AG04449 (cell line): ENCODE measurements around the gene DOCK4.

ENCODE experiments used
- CTCF ChIA-PET: fragments of 350-600 bp; formaldehyde crosslinking; extraction: SDS; loops from one replicate; lab custom pipeline; 2021; ENCODE audit warnings: antibody characterized with exemption; lab: Yijun Ruan, JAX
- POLR2A ChIA-PET: fragments of 400-600, 350-600 bp; formaldehyde crosslinking; extraction: SDS; loops from one replicate; lab custom pipeline; 2020; ENCODE audit warnings: antibody characterized with exemption, inconsistent platforms; lab: Yijun Ruan, JAX
- DNase-seq: peaks from one replicate; pipeline ENCODE4 v3.0.0-alpha.2; 2010; ENCODE audit warnings: low read depth, low spot score
- H3K4me3 ChIP-seq: 2 replicates; pipeline ENCODE4 v1.5.1; 2011; ENCODE audit warnings: low read depth, mild to moderate bottlenecking, control low read depth, low read length
- TF ChIP-seq, protein P1 (sequence below): IDR thresholded peaks from one replicate; pipeline ENCODE4 v1.5.1; 2011; ENCODE audit warnings: mild to moderate bottlenecking, moderate library complexity, low read length, control low read depth, inconsistent platforms; ENCODE audit not compliant: insufficient read depth; ENCODE audit errors: missing control alignments

Gene DOCK4

GRCh38 chr7:112204499-112205342 lies 1.5 kb downstream of the DOCK4 start:
- POLR2A ChIA-PET: interaction anchor here (0.7 to 3.6 kb wide), 2 partner anchors 61 to 246 kb away, joined by 5 to 26 read pairs; partner anchors contain the start of gene IFRD1

GRCh38 chr7:112203365-112203739 lies 2.8 kb downstream of the DOCK4 start:
- H3K4me3 ChIP-seq: no peak overlapping the region
- ChIA-PET POLR2A (no interaction called here), CTCF (interaction anchor here (0.7 to 1.3 kb wide), 4 partner anchors 11 to 348 kb away, joined by 3 read pairs; no protein-coding TSS in a partner anchor)
- no peak for DNase-seq
- TF ChIP-seq, protein P1, sequence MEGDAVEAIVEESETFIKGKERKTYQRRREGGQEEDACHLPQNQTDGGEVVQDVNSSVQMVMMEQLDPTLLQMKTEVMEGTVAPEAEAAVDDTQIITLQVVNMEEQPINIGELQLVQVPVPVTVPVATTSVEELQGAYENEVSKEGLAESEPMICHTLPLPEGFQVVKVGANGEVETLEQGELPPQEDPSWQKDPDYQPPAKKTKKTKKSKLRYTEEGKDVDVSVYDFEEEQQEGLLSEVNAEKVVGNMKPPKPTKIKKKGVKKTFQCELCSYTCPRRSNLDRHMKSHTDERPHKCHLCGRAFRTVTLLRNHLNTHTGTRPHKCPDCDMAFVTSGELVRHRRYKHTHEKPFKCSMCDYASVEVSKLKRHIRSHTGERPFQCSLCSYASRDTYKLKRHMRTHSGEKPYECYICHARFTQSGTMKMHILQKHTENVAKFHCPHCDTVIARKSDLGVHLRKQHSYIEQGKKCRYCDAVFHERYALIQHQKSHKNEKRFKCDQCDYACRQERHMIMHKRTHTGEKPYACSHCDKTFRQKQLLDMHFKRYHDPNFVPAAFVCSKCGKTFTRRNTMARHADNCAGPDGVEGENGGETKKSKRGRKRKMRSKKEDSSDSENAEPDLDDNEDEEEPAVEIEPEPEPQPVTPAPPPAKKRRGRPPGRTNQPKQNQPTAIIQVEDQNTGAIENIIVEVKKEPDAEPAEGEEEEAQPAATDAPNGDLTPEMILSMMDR: no peak

More at GRCh38 chr7:112204499-112205342, 1.5 kb downstream of the DOCK4 start:
- H3K4me3 ChIP-seq: peak overlapping the region; percentile 95
- TF ChIP-seq, protein P1: no peak
- DNase-seq: no peak
- CTCF ChIA-PET: interaction anchor here (0.7 to 1.6 kb wide), 4 partner anchors 10 to 463 kb away, joined by 3 to 5 read pairs (median 4); no protein-coding TSS in a partner anchor

DNA sequence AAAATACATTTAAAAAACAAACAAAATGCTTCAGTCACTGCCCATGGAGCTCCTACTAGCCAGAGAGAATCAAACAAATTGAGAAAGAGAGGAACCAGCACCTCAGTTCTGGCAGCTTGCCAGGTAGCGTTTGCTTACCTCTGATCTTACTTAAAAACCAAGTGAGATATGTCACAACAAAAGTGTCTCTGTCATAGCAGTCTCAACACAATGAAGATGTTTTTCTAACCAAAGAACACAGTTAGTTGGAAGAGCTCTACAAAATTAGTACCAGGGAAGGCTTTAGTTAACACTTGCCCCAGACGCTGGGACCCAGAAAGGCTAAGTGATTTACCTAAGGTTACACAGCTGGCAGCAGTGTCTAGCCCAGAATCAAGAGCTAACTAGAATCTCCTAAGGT lies 3.4 kb downstream of the DOCK4 start:
- no peak for DNase-seq
- H3K4me3 ChIP-seq: no peak overlapping the region
- POLR2A ChIA-PET: no interaction called here
- CTCF ChIA-PET: interaction anchor here (0.6 to 1.3 kb wide), 3 partner anchors 11 to 440 kb away, joined by 3 to 4 read pairs (median 3); no protein-coding TSS in a partner anchor
- TF ChIP-seq, protein P1: no peak

DNA sequence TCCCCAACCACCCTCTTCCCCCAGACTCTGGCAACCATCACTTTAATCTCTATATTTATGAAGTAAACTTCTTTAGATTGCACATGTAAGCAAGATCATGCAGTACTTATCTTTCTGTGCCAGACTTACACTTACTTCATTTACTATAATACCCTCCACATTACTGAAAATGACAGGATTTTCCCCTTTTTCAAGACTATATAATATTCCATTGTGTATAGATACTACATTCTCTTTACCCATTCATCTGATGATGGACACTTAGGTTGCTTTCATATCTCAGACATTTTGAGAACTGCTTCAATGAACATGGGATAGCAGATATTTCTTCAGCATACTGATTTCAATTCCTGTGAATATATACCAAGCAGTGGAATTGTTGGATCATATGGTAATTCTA lies 4.4 kb downstream of the DOCK4 start:
- ChIA-PET POLR2A (no interaction called here), CTCF (interaction anchor here (1.0 kb wide), 1 partner anchor 460 kb away, joined by 3 read pairs; no protein-coding TSS in a partner anchor)
- TF ChIP-seq, protein P1: no peak
- no peak overlapping the region for H3K4me3 ChIP-seq
- DNase-seq: no peak

DNA sequence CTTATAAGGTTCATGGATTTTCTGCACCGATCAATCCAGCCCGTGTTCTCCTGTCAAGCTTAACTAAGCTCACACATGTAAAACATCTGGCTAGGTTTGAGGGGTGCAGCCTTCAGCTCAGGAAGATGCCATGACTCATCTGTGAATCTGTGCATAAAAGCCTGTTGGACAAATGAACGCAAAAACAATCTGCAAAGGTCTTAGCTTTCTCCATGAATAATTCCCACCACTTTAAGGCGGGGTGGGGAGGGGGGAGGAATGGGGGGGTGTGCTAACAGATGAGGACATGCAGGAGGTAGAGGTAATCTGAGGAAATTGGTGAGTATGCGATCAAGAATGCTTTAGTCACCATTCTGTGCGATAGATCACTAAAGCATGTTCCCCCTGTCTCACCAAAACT lies 4.8 kb downstream of the DOCK4 start:
- DNase-seq: no peak
- no peak overlapping the region for H3K4me3 ChIP-seq
- ChIA-PET CTCF (interaction anchor here (0.9 to 1.0 kb wide), 2 partner anchors 346 to 460 kb away, joined by 3 read pairs; no protein-coding TSS in a partner anchor), POLR2A (no interaction called here)
- TF ChIP-seq, protein P1: no peak

DNA sequence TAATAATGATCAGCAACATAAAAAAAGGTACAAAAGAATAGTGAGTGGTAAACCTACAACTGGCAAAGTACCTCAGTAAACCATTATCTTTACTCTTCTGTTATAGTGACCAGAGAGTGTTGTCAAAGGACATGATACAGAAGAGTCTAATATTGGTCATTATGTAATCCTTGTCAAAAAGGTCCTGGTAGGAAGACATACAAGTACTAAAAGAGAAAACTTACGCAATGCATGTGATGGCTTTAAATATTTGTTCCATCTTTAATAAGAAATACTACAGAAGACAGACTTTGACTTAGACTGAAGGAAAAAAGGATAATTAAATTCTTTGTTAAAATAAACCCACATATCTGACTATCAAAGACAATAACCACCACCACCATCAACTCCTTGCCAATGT lies 6.5 kb downstream of the DOCK4 start:
- POLR2A ChIA-PET: no interaction called here
- CTCF ChIA-PET: no interaction called here
- TF ChIP-seq, protein P1: no peak
- no peak for DNase-seq
- no peak overlapping the region for H3K4me3 ChIP-seq
